ENCODE measurements around the gene GPAT2.

- TF ChIP-seq, protein P1, sequence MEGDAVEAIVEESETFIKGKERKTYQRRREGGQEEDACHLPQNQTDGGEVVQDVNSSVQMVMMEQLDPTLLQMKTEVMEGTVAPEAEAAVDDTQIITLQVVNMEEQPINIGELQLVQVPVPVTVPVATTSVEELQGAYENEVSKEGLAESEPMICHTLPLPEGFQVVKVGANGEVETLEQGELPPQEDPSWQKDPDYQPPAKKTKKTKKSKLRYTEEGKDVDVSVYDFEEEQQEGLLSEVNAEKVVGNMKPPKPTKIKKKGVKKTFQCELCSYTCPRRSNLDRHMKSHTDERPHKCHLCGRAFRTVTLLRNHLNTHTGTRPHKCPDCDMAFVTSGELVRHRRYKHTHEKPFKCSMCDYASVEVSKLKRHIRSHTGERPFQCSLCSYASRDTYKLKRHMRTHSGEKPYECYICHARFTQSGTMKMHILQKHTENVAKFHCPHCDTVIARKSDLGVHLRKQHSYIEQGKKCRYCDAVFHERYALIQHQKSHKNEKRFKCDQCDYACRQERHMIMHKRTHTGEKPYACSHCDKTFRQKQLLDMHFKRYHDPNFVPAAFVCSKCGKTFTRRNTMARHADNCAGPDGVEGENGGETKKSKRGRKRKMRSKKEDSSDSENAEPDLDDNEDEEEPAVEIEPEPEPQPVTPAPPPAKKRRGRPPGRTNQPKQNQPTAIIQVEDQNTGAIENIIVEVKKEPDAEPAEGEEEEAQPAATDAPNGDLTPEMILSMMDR (IDR thresholded peaks at IDR 0.05) = no peak
- no peak for TF ChIP-seq POLR2A (IDR thresholded peaks at IDR 0.05)
Measured at GRCh38 chr2:96082211-96083063, 47.7 kb upstream of the GPAT2 start.

Measured in thyroid gland (tissue), 4 donors.